GM12865 (cell line): ENCODE measurements around the gene SLC35F1.

Source experiments
- DNase-seq: peaks from one replicate; pipeline ENCODE4 v3.0.0; 2010; ENCODE audit warnings: low read depth
- H3K4me3 ChIP-seq: 2 replicates; pipeline ENCODE4 v1.5.1; 2011; ENCODE audit warnings: mild to moderate bottlenecking, low read depth, low read length, control low read depth
- TF ChIP-seq, protein P1 (sequence below): IDR thresholded peaks from 2 replicates; pipeline ENCODE4 v1.5.1; 2011; ENCODE audit warnings: low read length, control low read depth, low read depth, inconsistent platforms; ENCODE audit not compliant: insufficient read depth; ENCODE audit errors: missing control alignments

The SLC35F1 gene

DNA sequence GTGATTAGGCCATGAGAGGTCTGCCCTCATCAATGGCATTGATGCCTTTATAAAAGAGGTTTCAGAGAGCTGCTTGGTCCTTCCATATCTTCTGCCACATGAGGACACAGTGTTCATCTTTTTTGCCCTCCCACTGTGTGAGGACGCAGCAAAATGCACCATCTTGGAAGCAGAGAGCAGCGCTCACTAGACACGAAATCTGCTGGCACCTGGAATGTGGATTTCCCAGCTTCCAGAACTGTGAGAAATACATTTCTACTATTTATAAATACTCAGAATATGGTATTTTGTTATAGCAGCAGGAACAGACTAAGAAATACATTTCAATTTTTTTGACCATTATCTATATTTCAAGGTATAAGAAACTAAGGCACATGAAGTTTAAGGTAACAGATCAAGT is 24.9 kb downstream of the SLC35F1 start:
- no peak for DNase-seq
- TF ChIP-seq, protein P1, sequence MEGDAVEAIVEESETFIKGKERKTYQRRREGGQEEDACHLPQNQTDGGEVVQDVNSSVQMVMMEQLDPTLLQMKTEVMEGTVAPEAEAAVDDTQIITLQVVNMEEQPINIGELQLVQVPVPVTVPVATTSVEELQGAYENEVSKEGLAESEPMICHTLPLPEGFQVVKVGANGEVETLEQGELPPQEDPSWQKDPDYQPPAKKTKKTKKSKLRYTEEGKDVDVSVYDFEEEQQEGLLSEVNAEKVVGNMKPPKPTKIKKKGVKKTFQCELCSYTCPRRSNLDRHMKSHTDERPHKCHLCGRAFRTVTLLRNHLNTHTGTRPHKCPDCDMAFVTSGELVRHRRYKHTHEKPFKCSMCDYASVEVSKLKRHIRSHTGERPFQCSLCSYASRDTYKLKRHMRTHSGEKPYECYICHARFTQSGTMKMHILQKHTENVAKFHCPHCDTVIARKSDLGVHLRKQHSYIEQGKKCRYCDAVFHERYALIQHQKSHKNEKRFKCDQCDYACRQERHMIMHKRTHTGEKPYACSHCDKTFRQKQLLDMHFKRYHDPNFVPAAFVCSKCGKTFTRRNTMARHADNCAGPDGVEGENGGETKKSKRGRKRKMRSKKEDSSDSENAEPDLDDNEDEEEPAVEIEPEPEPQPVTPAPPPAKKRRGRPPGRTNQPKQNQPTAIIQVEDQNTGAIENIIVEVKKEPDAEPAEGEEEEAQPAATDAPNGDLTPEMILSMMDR: no peak
- no peak overlapping the region for H3K4me3 ChIP-seq

DNA sequence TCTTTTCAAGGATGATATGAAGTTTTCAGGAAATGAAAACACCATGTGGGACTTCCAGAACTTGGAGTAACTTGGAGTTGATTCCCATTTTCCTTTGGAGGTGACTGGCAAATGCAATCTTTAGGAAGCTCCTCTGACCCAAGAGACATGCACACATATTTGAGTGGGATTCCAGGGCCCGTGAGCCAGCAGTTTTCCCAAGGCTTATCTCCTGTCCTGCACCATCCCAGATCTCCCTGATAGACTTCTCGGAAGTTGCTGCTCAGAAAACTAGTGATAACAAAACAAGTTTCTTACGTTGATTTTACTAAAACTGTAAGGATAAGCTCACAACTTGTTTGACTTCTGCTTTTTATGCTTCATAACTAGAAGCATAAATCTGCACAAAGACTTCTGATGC is 25.6 kb downstream of the SLC35F1 start:
- TF ChIP-seq, protein P1: no peak
- no peak for DNase-seq
- no peak overlapping the region for H3K4me3 ChIP-seq

DNA sequence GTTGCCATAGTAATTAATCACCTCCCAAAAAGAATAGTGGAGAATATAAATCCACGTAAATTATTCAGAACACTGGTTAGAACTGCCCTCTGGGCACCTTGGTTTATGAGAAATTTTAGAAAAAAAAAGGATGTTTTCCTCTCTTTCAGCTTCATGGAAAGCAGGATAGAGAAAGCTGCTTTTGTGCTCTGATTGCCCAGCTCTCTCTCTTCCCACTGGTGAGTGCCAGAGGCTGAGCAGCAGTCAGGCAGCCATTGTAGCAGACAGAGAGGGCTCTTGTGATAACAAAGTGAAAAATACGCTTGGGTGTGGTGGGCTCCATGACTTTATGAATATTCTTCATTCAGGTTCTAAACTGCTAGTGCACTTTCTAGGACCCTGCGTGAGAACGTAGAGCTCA is 26.4 kb downstream of the SLC35F1 start:
- DNase-seq: no peak
- H3K4me3 ChIP-seq: no peak overlapping the region
- TF ChIP-seq, protein P1: no peak

DNA sequence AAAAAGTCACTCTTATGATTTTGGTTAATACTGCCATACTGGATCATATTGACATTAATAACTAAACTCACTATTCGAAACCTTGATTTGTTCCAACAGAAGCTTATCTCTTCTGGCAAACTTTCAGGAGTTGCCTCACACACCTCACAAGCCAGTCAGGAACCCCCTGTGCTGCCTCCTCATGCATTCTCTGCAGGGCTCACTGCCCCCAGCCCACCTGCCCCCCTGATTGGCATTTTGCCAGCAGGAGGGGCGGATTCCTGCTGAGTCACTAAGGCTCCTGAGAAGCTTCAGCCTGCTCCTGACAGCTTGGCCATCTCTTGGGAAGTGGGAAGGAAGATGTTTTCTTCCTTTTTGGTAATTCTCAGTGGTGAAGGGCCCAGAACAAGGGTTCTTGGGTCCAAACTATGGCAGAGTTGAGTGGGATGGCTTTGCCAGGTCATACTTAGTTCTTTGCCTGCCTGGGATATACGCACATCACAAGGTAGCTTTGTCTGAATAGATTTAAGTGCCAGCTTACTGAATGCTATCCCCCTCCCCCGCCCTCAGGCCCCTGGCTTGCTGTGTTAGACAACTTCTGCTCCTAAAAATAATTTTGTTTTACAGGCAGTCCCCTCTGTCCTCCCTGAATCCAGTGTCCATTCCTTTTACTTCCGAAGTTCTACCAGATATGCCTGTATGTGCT is 31.4 kb downstream of the SLC35F1 start:
- no peak for DNase-seq
- TF ChIP-seq, protein P1: no peak
- no peak overlapping the region for H3K4me3 ChIP-seq

GRCh38 chr6:117947234-117947633 is 40.2 kb downstream of the SLC35F1 start:
- DNase-seq: no peak
- TF ChIP-seq, protein P1: no peak
- no peak overlapping the region for H3K4me3 ChIP-seq

DNA sequence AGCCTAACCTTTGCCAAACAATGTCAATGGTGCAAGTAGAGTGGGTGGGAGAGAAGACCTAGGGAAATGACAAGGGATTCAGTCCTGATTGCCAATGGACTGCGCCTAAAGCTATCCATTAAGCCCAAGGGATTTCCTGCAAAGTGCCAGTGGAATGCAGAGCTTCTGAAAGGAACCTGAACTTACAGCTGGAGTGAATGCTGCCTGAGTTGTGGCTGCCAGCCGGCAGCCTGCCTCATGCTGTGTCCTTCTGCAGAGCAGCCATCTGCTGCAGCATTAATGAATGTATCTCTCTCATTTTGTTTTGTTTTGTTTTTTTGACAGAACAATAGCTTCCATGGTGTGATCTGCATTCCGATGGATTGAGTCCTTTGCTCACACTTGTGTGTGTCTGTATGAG is 44.7 kb downstream of the SLC35F1 start:
- DNase-seq: no peak
- no peak overlapping the region for H3K4me3 ChIP-seq
- TF ChIP-seq, protein P1: no peak

DNA sequence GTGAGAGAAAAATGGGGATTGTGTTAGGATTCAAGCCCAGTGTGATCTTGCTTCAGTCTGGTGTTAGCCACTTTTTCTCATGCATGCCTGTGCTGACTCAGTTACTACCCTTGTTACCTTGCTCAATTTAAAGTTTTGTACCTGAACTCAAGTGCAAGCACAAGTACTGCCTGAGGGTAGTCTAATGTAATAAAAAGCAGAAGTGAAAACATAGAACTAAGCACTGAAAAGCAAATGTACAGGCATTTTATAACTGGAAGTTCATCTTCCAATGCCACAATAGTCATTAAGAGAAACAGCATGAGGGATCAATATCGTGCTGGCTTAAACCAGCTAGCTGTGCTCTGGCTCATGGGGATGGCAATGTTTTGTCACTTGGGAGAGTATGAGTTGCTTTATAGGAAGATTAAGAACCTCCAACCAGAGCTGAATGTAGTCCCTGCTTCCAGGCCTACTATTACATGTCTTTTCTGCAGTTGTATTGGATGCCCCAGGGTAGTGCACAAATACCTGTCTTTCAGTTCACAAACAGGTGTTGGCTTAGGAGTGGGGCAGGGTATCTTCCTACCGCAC is 48.7 kb downstream of the SLC35F1 start:
- DNase-seq: no peak
- TF ChIP-seq, protein P1: no peak
- H3K4me3 ChIP-seq: no peak overlapping the region
